ENCODE measurements around the gene EXPH5. TPM values are rescaled to one million over a fixed set of nuclear protein-coding genes. Genes with fewer than 3 reads are reported as not detected.

Gene EXPH5
- total RNA-seq, 1 experiment from 2014 or later, result 2.7 TPM

- DNase-seq (ENCODE audit: extremely low read depth, low read depth), result no peak
These were observed 107.2 kb downstream of the EXPH5 start for GRCh38 chr11:108486331-108486730.

- no peak for DNase-seq (ENCODE audit: extremely low read depth, low read depth)
These were observed 110.4 kb downstream of the EXPH5 start for GRCh38 chr11:108483163-108483562.

- no peak for DNase-seq (ENCODE audit: extremely low read depth, low read depth)
These were observed 118.7 kb downstream of the EXPH5 start for GRCh38 chr11:108474664-108475463.

GRCh38 chr11:108472681-108473080, 120.9 kb downstream of the EXPH5 start:
- DNase-seq (ENCODE audit: extremely low read depth, low read depth), result no peak

- DNase-seq (ENCODE audit: extremely low read depth, low read depth), result no peak
These were observed 125.1 kb downstream of the EXPH5 start for GRCh38 chr11:108468478-108468864.

- peak; percentile 95 for DNase-seq (ENCODE audit: extremely low read depth, low read depth)
These were observed 126.3 kb downstream of the EXPH5 start, which contains the start of gene C11orf65 for GRCh38 chr11:108467091-108467823. C11orf65 (minus strand) TSS chr11:108467529; CDS start chr11:108461559, 5,970 bp downstream.

GRCh38 chr11:108466405-108466804, 127.2 kb downstream of the EXPH5 start:
- DNase-seq (ENCODE audit: extremely low read depth, low read depth), result no peak

Other genes with a start within 250 kb of the EXPH5 start
- 1.4 TPM in 2 replicates for gene C11orf65, start 126.2 kb downstream of the EXPH5 start, total RNA-seq (2014; rRNA removed; shearing (Covaris generic))
- gene POGLUT3, start 95.4 kb downstream of the EXPH5 start, total RNA-seq (2014; rRNA removed; shearing (Covaris generic)), result 20.5 and 23.3 TPM in 2 replicates
- gene DDX10, start 71.3 kb upstream of the EXPH5 start, total RNA-seq (2014; rRNA removed; shearing (Covaris generic)), result 277 and 301 TPM in 2 replicates

All from NCI-H460 (cell line).